HFFc6 (cell line): ENCODE data around the gene ADCY4. TPM values are rescaled to one million over a fixed set of nuclear protein-coding genes. Genes with fewer than 3 reads are reported as not detected.

Source experiments
- DNase-seq: peaks from one replicate; pipeline ENCODE4 v3.0.0-alpha.2; 2018
- H3K27ac Mint-ChIP-seq: 2 replicates; pipeline ENCODE4 v1.8.0; 2020; ENCODE audit warnings: mild to moderate bottlenecking, mixed read lengths
- H3K27me3 Mint-ChIP-seq: 2 replicates; pipeline ENCODE4 v1.8.0; 2021; ENCODE audit warnings: mild to moderate bottlenecking, moderate library complexity, mixed read lengths; ENCODE audit not compliant: insufficient read depth
- H3K36me3 Mint-ChIP-seq: 2 replicates; pipeline ENCODE4 v1.8.0; 2021; ENCODE audit warnings: low read depth, mixed read lengths
- H3K4me1 Mint-ChIP-seq: 2 replicates; pipeline ENCODE4 v1.8.0; 2020; ENCODE audit warnings: low read depth, mixed read lengths
- H3K4me3 Mint-ChIP-seq: 2 replicates; pipeline ENCODE4 v1.8.0; 2020; ENCODE audit warnings: mild to moderate bottlenecking, moderate library complexity, mixed read lengths
- H3K9me3 Mint-ChIP-seq: 2 replicates; pipeline ENCODE4 v1.8.0; 2020; ENCODE audit warnings: mild to moderate bottlenecking, mixed read lengths
- CTCF ChIP-seq: fragments of 200-600 bp; sonication (generic); IDR thresholded peaks from 2 replicates; pipeline ENCODE4 v1.5.0; 2021; ENCODE audit warnings: antibody characterized with exemption, mild to moderate bottlenecking
- total RNA-seq, 6 experiments: library from RNA; stranded (reverse); fragmentation: NEBNext Ultra II Directional; extraction: Animal tissue kit (Norgen Biotek cat#: 25700); gene quantifications; 2 replicates in 1 of 6; 3 replicates in 5 of 6; pipeline ENCODE4 v1.2.3, GENCODE V29; 2021

The ADCY4 gene
- total RNA-seq, 6 experiments from 2014 or later = 0.25 to 0.41 (median 0.34) TPM; not detected in 3

GRCh38 chr14:24342889-24343288, 8.0 kb upstream of the ADCY4 start:
- H3K9me3 Mint-ChIP-seq = no peaks in the 10 kb centered on the region
- H3K4me1 Mint-ChIP-seq = no peaks in the 10 kb centered on the region
- H3K27me3 Mint-ChIP-seq = peaks cover 39% of the 10 kb centered on the region

GRCh38 chr14:24340606-24341005, 5.7 kb upstream of the ADCY4 start:
- Mint-ChIP-seq H3K27ac (no peak overlapping the region), H3K9me3 (no peaks in the 10 kb centered on the region), H3K36me3 (no peaks in the 10 kb centered on the region), H3K27me3 (peaks cover 52% of the 10 kb centered on the region), H3K4me1 (no peaks in the 10 kb centered on the region; the same call in 1 of the 2 replicates), H3K4me3 (no peak overlapping the region)
- DNase-seq = no peak
- no peak for TF ChIP-seq CTCF

More at GRCh38 chr14:24342889-24343288, 8.0 kb upstream of the ADCY4 start:
- no peak for TF ChIP-seq CTCF
- Mint-ChIP-seq H3K36me3 (no peaks in the 10 kb centered on the region), H3K4me3 (no peak overlapping the region), H3K27ac (no peak overlapping the region)
- DNase-seq = no peak

- H3K27ac Mint-ChIP-seq = no peak within 1 kb of the TSS
- DNase-seq = no peak
- no peak for TF ChIP-seq CTCF
Measured at GRCh38 chr14:24339284-24340151, 4.6 kb upstream of the ADCY4 start, which contains the start of gene RIPK3. RIPK3 (minus strand) TSS chr14:24339991; CDS start chr14:24339826, 165 bp downstream.

GRCh38 chr14:24338843-24339242, 4.0 kb upstream of the ADCY4 start:
- no peaks in the 10 kb centered on the region for H3K36me3 Mint-ChIP-seq
- peaks cover 11% of the 10 kb centered on the region; the same call in 1 of the 2 replicates for H3K4me1 Mint-ChIP-seq
- no peaks in the 10 kb centered on the region for H3K9me3 Mint-ChIP-seq
- no peak for DNase-seq
- no peak for TF ChIP-seq CTCF
- H3K4me3 Mint-ChIP-seq = no peak overlapping the region
- H3K27me3 Mint-ChIP-seq = peaks cover 55% of the 10 kb centered on the region
- H3K27ac Mint-ChIP-seq = no peak overlapping the region

More at GRCh38 chr14:24339284-24340151, 4.6 kb upstream of the ADCY4 start, which contains the start of gene RIPK3:
- H3K36me3 Mint-ChIP-seq = no peaks in the 10 kb centered on the region
- peaks cover 5% of the 10 kb centered on the region; the same call in 1 of the 2 replicates for H3K4me1 Mint-ChIP-seq
- no peaks in the 10 kb centered on the region for H3K9me3 Mint-ChIP-seq
- H3K27me3 Mint-ChIP-seq = peaks cover 52% of the 10 kb centered on the region
- H3K4me3 Mint-ChIP-seq = no peak within 1 kb of the TSS

- peaks cover 11% of the 10 kb centered on the region; the same call in 1 of the 2 replicates for H3K4me1 Mint-ChIP-seq
- DNase-seq = no peak
- no peak overlapping the region for H3K27ac Mint-ChIP-seq
- no peaks in the 10 kb centered on the region for H3K36me3 Mint-ChIP-seq
- peaks cover 55% of the 10 kb centered on the region for H3K27me3 Mint-ChIP-seq
- H3K9me3 Mint-ChIP-seq = no peaks in the 10 kb centered on the region
- TF ChIP-seq CTCF = no peak
- no peak overlapping the region for H3K4me3 Mint-ChIP-seq
Measured at GRCh38 chr14:24337824-24338175, 2.9 kb upstream of the ADCY4 start.
